Measurements from ENCODE around the gene SEMA4D.

The SEMA4D gene

DNA sequence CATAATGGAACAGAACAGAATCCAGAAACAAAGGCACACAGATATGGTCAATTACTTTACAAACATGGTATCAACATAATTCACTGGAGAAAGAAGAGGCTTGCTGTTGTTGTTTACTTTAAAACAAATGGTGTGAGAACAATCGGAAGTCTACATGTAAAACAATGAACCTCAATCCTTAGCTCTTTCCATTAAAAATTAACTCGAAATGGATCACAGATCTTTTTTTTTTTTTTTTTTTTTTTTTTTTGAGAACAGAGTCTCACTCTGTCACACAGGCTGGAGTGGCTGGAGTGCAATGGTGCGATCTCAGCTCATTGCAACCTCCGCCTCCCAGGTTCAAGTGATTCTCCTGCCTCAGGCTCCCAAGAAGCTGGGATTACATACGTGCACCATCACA is 9.8 kb downstream of the SEMA4D start:
- Histone ChIP-seq H3K4me3 (replicated peaks; ENCODE audit: insufficient read depth, low read length) (no peak overlapping the region), H3K27me3 (ENCODE audit: insufficient read depth, poor library complexity, severe bottlenecking) (no peaks in the 10 kb centered on the region), H3K27ac (replicated peaks) (no peak overlapping the region)
- TF ChIP-seq GABPA (IDR thresholded peaks at IDR 0.05; ENCODE audit: low read depth) (no peak), SPI1 (IDR thresholded peaks at IDR 0.05; ENCODE audit: borderline replicate concordance, low read depth) (no peak), POLR2AphosphoS5 (IDR thresholded peaks at IDR 0.05; ENCODE audit: low read depth) (no peak)
- TF ChIP-seq, protein P1, sequence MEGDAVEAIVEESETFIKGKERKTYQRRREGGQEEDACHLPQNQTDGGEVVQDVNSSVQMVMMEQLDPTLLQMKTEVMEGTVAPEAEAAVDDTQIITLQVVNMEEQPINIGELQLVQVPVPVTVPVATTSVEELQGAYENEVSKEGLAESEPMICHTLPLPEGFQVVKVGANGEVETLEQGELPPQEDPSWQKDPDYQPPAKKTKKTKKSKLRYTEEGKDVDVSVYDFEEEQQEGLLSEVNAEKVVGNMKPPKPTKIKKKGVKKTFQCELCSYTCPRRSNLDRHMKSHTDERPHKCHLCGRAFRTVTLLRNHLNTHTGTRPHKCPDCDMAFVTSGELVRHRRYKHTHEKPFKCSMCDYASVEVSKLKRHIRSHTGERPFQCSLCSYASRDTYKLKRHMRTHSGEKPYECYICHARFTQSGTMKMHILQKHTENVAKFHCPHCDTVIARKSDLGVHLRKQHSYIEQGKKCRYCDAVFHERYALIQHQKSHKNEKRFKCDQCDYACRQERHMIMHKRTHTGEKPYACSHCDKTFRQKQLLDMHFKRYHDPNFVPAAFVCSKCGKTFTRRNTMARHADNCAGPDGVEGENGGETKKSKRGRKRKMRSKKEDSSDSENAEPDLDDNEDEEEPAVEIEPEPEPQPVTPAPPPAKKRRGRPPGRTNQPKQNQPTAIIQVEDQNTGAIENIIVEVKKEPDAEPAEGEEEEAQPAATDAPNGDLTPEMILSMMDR (IDR thresholded peaks at IDR 0.05; ENCODE audit: insufficient read depth, low read length) = no peak
- TF ChIP-seq, protein P2, sequence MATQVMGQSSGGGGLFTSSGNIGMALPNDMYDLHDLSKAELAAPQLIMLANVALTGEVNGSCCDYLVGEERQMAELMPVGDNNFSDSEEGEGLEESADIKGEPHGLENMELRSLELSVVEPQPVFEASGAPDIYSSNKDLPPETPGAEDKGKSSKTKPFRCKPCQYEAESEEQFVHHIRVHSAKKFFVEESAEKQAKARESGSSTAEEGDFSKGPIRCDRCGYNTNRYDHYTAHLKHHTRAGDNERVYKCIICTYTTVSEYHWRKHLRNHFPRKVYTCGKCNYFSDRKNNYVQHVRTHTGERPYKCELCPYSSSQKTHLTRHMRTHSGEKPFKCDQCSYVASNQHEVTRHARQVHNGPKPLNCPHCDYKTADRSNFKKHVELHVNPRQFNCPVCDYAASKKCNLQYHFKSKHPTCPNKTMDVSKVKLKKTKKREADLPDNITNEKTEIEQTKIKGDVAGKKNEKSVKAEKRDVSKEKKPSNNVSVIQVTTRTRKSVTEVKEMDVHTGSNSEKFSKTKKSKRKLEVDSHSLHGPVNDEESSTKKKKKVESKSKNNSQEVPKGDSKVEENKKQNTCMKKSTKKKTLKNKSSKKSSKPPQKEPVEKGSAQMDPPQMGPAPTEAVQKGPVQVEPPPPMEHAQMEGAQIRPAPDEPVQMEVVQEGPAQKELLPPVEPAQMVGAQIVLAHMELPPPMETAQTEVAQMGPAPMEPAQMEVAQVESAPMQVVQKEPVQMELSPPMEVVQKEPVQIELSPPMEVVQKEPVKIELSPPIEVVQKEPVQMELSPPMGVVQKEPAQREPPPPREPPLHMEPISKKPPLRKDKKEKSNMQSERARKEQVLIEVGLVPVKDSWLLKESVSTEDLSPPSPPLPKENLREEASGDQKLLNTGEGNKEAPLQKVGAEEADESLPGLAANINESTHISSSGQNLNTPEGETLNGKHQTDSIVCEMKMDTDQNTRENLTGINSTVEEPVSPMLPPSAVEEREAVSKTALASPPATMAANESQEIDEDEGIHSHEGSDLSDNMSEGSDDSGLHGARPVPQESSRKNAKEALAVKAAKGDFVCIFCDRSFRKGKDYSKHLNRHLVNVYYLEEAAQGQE (IDR thresholded peaks at IDR 0.05; ENCODE audit: insufficient replicate concordance, low read depth) = no peak
- DNase-seq (ENCODE audit: low read depth in 1 of 2, low spot score in 1 of 2) = no peak

DNA sequence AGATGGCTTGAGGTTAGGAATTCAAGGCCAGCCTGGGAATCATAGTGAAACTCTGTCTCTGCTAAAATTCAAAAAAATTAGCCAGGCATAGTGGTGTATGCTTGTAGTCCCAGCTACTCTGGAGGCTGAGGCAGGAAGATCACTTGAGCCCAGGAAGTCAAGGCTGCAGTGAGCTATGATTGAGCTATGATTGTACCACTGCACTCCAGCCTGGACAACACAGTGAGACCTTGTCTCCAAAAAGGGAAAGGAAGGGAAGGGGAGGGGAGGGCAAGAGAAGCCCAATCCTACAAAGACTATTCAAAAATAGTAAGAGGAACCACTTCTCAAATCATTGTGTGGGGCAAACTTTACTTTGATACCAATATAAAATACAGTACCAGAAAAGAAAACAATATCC is 11.2 kb downstream of the SEMA4D start:
- DNase-seq (ENCODE audit: low read depth in 1 of 2, low spot score in 1 of 2) = no peak
- H3K27ac ChIP-seq (replicated peaks) = no peak overlapping the region
- no peaks in the 10 kb centered on the region for H3K27me3 ChIP-seq (ENCODE audit: insufficient read depth, poor library complexity, severe bottlenecking)
- TF ChIP-seq, protein P1 (IDR thresholded peaks at IDR 0.05; ENCODE audit: insufficient read depth, low read length) = no peak
- TF ChIP-seq SPI1 (IDR thresholded peaks at IDR 0.05; ENCODE audit: borderline replicate concordance, low read depth) (no peak), POLR2AphosphoS5 (IDR thresholded peaks at IDR 0.05; ENCODE audit: low read depth) (no peak), GABPA (IDR thresholded peaks at IDR 0.05; ENCODE audit: low read depth) (no peak)
- TF ChIP-seq, protein P2 (IDR thresholded peaks at IDR 0.05; ENCODE audit: insufficient replicate concordance, low read depth) = no peak
- H3K4me3 ChIP-seq (replicated peaks; ENCODE audit: insufficient read depth, low read length) = no peak overlapping the region

DNA sequence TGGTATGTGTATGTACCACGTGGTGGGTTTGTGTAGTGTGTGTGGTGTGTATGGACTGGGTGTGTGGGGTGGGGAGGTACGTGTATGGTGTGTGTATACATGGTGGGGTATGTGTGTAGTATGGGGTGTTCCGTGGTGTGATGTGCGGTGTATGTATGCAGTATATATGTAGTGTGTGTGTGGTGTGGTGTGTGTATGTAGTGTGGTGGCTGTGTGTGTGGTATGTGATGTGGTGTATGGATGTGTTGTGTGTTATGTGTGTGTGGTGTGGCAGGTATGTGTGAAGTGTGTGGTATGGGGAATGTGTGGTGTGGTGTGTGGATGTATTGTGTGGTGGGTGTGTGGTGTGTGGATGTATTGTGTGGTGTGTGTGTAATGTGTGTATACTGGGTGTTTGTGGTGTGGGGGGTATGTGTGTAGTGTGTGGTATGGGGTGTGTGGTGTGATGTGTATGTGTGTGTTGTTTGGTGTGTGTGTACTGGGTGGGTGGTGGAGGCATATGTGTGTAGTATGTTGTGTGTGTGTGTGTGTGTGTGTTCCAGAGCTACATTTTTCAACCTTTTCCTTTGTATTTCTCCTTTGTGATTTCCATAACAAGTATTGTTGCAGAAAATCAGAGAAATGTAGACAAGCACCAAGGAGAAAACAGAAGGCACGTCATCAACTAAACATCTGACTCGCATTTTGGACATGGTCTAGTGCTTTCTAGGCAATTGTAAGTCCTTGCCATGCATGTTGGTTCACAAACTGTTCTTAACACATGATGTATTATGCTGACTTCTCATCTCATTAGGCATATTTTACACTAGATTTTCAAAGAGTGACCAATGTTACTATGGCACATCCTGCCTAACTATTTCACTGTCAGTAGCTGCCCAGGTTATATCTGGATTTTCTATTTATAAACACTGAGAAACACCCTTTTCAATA is 13.2 kb downstream of the SEMA4D start:
- no peak overlapping the region for H3K4me3 ChIP-seq (replicated peaks; ENCODE audit: insufficient read depth, low read length)
- DNase-seq (ENCODE audit: low read depth in 1 of 2, low spot score in 1 of 2) = no peak

More for the DNA sequence above, 13.2 kb downstream of the SEMA4D start:
- peak overlapping the region; percentile 35 for H3K27ac ChIP-seq (replicated peaks)
- TF ChIP-seq SPI1 (IDR thresholded peaks at IDR 0.05; ENCODE audit: borderline replicate concordance, low read depth) = no peak
- TF ChIP-seq, protein P2 (IDR thresholded peaks at IDR 0.05; ENCODE audit: insufficient replicate concordance, low read depth) = no peak
- no peak for TF ChIP-seq GABPA (IDR thresholded peaks at IDR 0.05; ENCODE audit: low read depth)
- TF ChIP-seq, protein P1 (IDR thresholded peaks at IDR 0.05; ENCODE audit: insufficient read depth, low read length) = no peak
- TF ChIP-seq POLR2AphosphoS5 (IDR thresholded peaks at IDR 0.05; ENCODE audit: low read depth) = no peak
- H3K27me3 ChIP-seq (ENCODE audit: insufficient read depth, poor library complexity, severe bottlenecking) = no peaks in the 10 kb centered on the region

Data from HL-60 (cell line).